ENCODE data around the gene TEAD3.

TEAD3 gene

GRCh38 chr6:35514587-35514986, 17.7 kb upstream of the TEAD3 start:
- no peak for DNase-seq

- DNase-seq = no peak
Observed at GRCh38 chr6:35512740-35513139, 15.9 kb upstream of the TEAD3 start, which contains the start of gene TULP1. Gene TULP1, minus strand, starts transcription at chr6:35512896. Its CDS starts 38 bp downstream, at chr6:35512858.

DNA sequence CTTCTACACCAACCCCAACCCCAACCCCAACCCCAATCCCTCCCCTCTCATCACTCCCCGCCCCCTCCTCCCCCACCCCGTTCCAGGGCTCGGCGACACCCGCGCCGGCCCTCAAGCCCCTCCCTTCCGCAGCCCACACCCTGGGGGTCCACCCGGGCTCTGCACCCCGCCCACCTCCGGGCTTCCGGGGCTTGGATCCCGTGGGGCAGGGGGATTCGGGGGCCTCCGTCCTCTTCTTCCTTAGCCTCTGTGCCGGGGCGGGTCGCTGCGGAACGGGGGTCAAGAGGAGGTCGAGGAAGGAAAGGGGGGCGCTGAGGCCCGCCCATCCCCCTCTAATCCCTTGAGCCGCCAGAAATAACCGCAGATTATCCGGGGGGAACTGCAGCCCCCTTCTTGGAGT, 15.1 kb upstream of the TEAD3 start:
- DNase-seq = no peak

GRCh38 chr6:35511562-35511941, 14.7 kb upstream of the TEAD3 start:
- DNase-seq = no peak

- no peak for DNase-seq
Observed at GRCh38 chr6:35510916-35511561, 14.2 kb upstream of the TEAD3 start.

GRCh38 chr6:35508542-35508941, 11.7 kb upstream of the TEAD3 start:
- DNase-seq = no peak

DNA sequence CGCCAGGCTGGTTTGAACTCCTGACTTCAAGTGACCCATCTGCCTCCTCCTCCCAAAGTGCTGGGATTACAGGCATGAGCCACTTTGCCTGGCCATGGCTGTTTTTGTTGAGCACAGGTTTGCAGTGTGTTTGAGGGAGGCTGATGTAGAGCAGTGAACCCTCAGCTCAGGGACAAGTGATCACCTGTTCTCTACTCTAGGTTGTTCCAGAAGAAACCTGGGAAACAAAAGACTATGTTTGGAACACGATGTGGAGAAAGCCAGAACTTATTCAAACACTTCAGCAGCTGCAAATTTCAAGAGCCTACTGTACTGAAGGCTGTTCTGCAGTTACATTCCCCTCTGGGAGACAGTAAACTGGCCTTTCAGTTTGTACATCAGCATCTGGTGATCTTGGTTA, 11.1 kb upstream of the TEAD3 start:
- no peak for DNase-seq

- no peak for DNase-seq
Observed at GRCh38 chr6:35507221-35507620, 10.3 kb upstream of the TEAD3 start.

DNA sequence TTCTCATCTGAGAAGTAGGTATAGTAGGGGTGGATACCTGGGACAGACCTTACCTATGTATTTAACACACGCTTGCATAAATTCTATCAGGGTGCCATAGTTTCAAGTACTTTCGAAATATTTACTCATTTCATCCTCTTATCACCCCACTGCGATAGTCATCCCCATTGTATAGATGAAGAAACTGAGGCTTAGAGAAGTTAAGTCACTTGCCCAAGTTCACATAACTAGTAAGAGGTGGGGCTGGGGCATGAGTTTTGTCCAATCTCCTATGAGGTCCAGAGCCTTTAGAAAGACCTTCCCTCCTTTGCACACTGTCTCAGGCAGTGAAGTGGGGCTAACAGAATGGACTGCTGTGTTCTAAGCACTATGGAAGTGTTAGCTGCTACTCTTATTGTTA, 9.7 kb upstream of the TEAD3 start:
- DNase-seq = no peak

DNA sequence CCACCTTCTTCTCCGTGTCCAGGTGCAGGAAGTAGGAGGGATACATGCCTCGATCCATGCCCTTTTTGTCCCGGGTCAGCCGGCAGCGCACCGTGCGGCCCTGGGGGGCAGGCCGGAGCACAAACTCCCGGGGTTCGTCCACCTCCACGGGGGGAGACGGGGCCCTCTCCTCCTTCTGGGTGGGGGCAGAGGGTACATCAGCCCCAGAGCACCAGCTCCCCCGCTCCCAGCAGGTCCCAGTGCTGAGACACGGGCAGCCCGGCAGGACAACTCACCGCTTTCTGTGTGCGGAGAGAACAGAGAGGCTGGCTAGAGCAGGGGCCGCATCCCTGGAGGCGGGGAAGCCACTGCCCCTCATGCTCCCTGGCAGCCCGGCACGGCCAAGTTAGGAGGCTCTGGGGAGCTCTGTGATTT, 9.1 kb upstream of the TEAD3 start:
- peak; percentile 37 for DNase-seq

- no peak for DNase-seq
Observed at GRCh38 chr6:35503534-35503933, 6.7 kb upstream of the TEAD3 start.

DNA sequence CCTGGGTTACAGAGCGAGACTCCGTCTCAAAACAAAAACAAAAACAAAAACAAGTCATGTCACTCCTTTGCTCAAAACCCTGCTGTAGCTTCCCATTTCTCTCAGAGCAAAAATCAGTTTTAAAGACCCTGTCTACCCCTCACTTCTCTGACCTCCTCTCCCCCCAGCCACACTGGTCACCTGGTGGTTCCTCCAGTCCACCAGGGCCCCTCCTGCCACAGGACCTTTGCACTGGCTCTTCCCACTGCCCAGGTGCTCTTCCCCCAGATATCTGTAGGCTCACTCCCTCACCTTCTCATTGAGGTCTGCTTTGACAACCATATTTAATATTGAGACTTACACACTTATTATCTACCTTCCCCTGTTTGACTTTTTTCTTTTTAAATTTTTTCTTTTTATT, 4.9 kb upstream of the TEAD3 start:
- no peak for DNase-seq

DNA sequence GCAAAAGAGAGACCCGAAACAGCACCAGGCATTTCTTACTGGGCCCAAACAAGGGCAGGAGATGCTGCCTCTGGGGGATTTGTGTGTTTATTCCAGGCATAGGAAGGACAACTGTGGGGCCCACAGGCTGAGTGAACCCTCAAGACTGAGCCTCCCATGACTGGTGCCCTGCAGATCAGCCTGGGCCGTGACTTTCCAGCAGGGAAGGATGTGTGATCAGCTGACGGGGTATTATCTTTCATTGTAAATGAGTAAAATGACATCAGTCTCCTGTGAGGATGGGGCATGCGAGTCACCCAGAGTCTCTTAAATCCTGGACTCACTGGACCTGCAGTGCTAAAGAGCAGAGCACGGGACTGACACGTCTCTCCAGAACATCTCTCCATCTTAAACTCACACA, 3.9 kb upstream of the TEAD3 start:
- DNase-seq = no peak

DNA sequence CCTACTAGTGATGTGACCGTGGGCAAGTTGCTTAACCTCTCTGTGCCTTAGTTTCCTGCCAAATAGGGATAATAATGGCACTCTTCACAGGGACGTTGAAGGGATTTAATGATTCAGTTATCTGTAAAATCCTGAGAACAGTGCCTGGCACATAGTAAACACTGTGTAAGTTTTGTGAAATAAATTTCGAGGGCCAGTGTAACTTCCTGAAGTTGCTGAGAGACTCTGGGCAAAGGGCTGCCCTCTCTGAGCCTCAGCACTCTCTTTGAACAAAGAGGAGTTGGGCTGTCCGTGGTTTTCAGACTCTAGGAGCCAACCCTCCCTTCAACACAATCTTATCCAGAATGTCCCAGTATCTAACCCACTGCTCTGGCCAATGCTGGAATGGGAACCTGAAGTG, 2.5 kb upstream of the TEAD3 start:
- no peak for DNase-seq

DNA sequence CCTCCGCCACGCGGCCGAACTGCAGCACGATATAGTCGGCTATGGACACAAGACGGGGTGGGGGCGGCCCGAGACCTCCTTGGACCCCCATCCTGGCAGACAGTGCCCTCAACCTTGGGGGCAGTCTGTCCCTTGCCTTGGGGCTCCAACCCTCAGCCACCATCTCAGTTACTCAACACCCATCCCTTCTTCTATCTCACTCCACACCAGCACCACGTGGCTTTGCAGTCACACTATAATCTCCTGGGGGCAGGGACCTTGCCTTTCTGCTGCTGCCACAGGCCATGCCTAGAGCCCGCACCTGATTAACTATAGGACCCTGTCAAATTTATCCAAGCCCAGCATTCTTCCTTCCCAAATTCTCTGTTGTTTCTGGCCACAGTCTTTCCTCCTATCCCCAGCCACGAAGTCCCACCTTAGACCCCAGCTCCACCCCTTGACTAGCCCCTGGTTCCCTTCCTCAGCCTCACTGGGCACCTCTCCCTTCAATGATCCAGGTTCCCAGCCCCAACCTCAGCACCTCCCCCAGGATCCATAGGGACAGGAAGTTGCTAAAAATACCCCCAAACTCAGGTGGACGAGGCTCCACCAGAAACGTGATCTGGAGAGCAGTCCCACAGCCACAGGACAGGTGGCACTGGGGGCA, 1.7 kb upstream of the TEAD3 start:
- no peak for DNase-seq

DNA sequence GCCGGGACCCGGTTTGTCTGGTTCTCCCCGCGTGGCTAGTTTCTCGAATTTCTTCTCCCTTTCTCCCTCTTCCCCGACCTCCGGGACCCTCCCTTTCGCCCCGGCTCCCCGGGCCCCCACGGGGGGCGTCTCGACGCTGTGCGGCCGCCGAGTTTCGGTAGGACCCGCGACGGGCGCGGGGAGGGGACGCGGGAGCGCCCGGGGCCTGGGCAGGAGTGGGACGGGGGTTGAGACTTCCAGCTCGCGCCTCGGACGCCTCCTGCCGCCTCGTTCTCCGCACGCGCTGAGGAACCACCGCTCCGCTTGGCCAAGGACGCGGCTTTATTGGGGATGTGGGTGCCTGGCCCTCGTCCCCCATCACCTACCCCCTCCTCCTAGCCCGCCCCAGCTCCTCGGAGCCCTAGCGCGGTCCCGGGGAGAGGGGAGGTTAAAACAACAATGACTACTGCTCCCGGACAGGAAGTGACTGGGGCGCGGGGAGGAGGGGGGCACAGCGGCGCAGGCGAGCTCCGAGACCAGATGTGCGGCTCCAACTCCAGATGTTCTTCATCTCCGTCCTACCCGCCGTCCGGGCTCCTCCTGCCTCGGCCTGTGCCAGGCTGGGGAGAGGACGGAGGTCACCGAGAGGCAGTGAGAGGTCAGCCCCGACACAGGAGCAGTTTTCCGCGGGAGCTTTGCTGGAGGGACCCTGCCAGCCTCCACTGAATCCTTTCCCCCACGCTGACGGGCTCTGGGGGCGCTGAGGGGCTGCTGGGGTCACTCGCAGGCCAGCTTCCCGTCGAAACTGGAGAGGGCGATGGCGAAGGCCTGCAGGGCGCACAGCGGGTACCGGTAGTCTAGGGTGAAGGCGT, 917 bp upstream of the TEAD3 start:
- DNase-seq = peak; percentile 93

- peak; percentile 80 for DNase-seq
Observed at GRCh38 chr6:35496036-35496840, 641 bp downstream of the TEAD3 start.

DNA sequence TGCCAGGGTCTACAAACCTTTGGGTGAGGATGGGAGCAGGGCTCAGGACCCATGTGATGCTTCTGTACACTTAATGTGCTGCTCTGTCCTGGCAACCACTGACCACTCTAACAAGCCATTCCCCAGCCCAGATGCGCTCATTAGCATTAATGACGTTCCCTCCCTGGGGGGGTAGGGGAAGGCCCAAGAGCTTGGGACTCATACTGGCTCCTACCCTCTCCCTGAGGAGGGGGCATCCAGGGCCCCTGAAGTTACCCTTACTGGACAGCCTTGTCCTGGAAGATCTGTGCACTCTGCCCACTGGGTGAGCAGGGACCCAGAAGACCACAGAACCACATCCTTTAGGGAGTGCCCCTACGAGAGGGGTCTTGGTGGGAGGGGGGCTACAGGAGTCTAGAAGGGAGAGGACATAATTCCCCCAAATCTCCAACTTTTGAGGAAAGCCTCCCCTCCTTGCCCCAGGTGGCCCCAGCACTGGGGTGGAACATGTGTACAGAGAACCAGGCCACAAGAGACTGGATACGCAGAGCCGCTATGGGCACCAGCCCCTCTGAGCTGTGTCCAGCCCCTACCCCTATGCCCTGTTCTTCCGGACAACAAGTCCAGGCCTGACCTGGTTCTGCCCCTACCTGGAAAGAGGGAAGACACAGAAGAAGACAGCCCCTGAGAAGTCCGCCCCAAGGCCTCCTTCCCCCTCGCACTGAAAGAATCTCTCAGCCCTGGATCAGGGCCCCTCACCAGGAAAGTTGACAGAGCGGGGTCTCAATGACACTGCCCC, 1.4 kb downstream of the TEAD3 start:
- no peak for DNase-seq

- no peak for DNase-seq
Observed at GRCh38 chr6:35494161-35494563, 2.7 kb downstream of the TEAD3 start.

GRCh38 chr6:35493307-35493983, 3.4 kb downstream of the TEAD3 start:
- DNase-seq = no peak

DNA sequence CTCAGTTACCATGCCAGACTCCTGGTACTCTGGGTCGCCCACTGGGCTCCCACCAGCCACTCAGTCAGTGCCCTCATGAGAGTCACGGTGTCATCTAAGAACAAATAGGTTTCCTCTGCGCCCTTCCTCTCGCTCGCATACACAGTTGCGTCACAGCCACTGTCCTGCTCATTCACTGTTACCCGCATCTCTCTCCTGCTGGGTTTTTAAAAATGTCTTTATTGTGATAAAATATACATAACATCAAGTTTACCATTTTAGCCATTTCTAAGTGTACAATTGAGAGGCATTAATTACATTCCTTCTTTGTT, 4.0 kb downstream of the TEAD3 start:
- no peak for DNase-seq
